GM19463 (cell line): ENCODE results near the gene ZNF423.
"Not testable (repeated sequence)": the region's sequence is repeated elsewhere in the genome, so short reads cannot be mapped to it uniquely, and the experiment has no call there.

Experiments
- ATAC-seq: cut with Tn5 transposase; IDR thresholded peaks from one replicate; pipeline ENCODE4 v1.9.1; 2021; ENCODE audit warnings: mild to moderate bottlenecking, moderate library complexity; ENCODE audit not compliant: unreplicated experiment

The ZNF423 gene

DNA sequence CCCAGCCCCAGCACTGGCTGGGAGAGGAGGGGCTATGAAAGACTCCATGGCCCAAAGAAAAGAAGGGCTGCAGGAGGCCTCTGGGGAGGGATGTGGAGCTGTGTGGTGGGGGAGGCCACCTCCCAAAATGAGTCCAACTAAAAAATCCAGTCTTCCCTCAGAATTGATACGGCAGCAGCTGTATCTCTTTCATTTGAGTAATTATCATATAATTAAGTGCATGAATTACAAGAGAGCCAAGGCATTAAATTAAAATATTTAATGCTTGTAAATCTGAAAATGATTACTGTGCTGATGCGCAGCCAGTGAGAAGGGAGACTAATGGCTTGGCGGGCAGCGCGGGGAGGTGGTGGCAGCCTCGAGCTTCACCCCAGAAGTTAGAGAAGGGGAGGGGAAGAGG, 289.5 kb downstream of the ZNF423 start:
- ATAC-seq = no peak

DNA sequence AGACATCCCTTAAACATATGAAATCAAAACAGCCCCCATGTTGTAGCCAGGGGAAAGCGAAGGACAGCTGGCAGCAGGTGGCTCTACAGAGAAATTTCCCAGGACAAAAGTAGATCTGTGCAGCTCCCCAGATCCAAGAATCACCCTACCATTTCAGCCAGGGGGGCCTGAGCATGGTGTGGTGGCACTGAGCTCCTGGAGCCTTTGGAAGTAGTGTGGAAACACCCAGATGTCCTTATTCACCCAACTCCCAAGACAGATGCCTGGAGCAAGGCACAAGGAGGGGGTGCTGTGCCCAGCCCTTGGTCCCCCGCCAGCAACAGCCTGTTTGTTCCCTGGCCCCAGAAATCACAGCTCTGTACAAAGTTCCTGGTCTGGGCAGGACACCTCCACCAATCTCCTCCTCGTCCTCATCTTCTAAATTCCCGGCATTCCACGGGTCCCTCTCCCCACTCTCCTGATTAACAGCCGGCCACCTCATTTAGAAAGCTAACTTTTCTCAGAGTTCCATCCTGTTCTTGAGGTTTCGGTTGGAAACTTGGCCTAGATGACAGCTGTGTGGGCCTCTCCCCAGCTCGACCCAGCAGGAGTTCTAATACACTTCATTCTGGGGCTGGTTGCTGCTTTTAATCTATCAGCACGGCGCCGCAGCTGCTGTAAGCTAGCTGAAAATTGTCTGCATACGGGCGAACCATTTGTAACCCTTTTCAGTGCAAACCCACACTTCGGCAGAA, 291.2 kb downstream of the ZNF423 start:
- ATAC-seq = no peak

DNA sequence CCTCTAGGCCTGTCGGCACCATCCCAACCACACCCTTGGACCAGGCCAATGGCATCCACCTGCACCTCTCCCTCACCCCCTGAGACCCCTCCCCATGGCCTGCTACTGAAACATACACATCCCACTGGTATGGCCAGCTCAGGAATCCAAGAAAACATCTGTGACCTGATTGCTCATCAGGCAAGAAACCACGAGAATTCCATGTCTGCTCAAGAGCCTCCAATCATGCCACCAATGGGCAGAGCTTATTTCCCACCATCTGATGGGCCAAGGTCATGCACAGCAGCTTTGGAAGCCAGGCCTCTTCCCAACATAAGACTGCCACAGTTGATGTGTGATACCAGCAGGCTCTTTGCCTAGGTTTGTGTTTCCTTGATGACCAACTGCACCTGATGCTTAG, 292.2 kb downstream of the ZNF423 start:
- ATAC-seq = no peak

DNA sequence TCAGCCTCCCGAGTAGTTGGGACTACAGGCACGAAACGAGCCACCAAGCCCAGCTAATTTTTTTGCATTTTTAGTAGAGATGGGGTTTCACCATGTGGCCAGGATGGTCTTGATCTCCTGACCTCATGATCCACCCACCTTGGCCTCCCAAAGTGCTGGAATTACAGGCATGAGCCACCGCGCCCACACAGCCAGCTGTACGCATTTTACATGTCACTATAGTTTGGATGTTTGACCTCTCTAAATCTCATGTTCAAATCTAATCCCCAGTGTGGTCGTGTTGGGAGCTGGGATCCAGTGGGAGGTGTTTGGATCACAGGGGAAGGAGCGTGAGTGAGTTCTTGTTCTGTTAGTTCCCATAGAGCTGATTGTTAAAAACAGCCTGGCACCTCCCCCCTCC, 293.0 kb downstream of the ZNF423 start:
- not testable (repeated sequence) for ATAC-seq

DNA sequence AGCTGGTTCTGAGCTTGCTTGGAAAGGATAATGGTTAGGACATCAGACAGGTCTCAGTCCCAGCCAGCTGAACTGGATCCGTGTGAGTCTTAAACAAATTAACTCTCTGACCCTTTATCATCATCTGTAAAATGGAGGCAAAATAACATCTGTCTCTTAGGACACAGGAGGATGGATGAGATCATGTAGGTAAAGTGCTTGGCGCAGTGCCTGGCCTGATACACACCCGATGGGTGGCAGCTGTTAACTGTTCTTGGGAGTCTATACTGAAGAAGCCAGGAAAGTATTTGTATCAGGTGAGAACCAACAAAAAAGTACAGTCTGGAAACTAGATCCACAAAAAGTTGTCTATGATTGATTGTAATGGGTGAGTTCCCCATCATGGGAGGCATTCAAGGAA, 293.7 kb downstream of the ZNF423 start:
- no peak for ATAC-seq

DNA sequence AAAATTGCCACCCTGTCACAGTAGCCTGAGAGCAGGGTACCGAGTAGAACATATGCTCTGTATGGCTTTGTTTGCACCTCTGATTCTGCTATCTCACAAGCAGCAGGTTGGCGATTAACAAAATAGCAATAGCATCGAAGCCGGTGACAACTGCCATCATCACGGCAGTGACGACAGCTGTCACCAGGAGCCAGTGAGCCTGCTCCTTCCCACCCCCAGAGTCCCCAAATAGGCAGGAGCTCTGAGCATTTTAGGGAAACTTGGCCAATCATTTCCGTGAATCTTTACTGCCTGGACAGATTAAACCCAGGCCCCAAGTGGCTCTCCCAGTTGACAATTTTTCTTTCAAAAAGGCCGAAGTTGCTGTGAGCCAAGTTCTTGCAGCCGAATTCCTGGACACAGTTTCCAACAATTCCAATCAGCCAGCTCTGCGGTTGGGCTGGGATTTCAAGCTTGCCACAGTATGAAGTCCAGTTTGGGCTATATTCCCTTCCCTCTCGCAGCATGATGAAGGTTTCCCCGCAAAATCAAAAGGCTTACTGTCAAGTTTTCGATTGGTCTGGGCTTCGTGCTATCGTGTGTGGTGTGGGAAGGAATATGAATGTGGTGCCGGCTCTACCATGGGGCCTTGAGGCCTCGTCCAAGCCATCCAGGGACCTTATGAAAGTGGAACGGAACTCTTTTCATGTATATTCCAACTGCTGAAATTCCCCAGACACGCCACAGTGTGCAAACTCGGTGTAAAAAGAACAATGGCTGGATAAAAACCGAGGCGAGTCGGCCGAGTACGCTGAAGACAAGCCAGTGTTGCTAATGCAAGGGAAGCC, 295.7 kb downstream of the ZNF423 start:
- no peak for ATAC-seq

DNA sequence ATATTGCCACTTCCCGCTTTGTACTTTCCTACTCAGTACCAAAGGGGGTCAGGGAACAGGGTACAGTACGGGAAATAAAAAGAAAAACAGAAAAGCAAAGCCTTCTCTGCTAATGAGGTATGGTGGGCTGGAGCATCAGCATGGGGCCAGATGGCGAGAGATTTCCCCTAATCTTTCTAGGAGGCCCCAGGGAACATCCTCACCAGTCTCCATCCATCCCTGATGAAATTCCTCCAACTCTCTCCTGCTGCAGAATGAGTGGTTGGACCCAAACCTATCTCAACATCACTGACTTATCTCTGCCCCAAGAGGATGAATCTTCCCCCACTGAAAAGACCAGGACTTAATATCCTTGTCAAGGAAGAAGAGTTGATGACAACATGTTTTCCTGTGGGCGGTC, 296.7 kb downstream of the ZNF423 start:
- no peak for ATAC-seq

DNA sequence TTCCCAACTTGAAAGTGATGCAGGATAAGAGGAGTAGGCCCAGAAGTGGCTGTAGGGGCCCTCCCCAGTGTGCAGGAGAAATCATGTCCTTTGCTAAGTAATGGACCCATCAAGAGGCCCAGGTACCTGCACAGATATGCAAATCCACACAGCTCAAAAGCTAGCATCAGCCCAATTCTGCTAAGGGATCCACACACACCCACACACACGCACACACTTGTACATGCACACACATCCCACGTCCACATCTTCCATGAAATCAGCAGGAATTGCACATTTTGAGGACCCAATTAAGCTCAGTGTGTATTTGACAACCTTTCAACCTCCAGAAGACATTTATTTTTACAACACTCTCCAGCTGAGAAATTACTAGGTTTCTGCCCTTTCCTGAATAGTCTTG, 297.5 kb downstream of the ZNF423 start:
- ATAC-seq = no peak

DNA sequence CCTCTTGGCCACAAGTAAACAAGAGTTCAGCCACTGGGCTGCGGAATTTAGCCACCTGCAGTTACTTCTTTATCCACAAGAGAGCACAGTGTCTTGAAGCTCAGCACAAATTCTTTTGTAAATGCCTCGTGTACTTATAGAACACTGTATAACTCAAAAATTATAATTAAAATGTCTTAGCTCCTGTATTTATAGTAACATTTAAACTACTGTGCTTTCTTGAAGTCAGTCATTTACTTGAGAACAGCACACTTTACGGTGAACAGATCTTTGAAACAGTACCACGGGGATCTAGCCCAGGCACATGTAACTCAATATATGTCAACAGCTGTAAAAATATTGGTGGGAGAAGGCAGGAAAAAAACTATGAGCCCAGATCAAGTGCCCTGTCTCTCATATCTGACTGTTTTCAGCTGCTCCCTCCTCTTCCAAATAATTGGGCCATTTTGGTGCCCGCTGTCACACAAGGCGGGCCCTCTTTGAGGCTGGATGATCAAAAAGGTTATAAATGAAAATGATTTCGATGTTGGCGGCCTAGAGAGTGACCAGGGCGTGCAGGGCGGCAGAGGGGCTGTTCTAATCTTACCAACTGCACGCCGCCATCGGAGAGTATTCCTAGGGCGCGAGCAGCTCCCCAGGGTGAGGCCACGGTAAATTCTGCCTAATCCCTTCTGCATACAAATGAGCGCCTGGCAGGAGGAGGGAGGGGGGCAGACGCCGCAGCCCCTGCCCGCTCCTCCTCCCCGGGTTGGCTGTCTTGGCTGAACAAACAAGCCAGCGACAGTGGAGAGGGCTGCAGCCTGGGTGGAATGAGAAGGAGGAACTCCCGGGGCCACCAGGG, 299.1 kb downstream of the ZNF423 start:
- ATAC-seq = no peak

DNA sequence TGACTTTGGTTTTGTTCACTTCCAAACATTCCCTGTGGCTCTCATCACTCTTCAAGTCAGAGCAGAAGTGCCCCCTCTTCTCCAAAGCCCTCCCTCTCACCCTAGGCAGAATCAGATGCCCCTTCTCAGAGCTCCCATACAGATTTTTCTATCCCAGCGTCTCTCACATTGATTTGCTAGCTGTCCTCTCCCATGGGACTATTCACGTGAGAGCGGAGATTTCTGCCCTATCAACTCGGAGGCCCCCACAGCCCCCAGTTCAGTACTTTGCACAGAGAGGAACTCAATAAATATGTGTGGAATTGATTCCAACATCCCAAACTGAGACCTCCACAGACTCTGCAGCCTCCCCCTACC, 299.7 kb downstream of the ZNF423 start:
- no peak for ATAC-seq

DNA sequence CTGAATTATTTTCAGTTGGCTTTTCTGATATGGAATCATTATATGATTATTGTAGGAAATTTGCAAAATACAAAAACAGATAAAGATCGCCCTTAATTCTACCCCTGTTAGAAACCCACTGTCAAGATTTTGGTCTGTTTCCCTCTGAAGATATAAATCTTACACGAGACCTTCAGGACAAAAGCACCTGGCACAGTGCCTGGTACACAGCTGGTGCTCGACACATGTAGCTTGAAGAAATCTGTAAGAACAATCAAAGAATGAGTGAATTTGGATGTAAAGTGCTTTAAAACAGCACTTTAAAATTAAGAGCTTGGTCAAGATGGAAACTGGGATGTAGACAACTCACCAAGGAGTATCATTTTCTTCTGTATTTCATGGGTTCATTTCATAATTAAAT, 301.2 kb downstream of the ZNF423 start:
- no peak for ATAC-seq

DNA sequence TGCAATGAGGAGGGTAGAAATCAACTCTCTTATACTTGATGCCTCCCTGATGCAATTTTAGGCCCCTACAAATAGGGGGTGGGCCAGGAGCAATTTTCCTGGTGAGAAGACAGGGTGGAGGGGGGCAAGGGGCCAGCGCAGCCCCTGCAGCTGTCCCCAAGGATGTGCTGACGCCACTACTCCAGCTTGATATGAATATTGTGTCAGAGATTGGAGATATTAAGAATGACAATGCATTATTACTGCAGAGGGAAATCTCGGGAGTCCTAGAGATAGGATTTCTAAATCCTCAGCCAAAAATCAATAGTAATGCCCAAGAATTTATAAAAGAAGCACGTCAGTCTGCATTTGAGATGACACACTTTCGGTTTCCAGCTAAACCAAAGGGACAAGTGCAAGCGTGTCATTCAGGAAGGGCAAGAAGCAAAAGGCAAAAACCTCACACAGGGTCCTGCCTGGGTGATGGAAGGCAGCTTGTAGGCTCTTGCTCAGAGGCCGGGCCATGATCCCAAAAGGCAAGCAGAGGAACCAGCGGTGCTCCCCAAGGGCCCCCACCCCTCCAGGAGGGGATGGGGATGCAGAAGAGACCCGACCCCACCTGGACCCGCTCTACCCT, 303.5 kb downstream of the ZNF423 start:
- ATAC-seq = no peak

DNA sequence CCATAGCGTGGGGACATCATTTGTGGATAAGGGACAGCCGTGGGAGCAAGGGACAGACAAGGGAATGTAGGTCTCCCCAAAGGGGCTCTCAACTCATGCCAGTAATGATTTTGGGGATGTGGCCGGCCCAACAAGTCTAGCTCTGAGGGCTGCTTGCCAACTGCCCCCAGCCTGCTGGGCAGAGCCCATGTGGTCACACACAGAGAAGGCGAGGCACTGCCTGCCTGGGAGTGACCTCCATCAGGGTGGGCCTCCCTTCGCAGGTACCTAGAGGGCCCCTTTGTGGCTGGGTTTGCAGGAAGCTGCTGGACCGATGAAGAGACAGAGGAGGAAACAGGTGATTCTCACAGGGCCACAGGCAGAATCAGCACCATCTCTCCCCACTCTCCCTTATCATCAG, 305.2 kb downstream of the ZNF423 start:
- ATAC-seq = no peak

DNA sequence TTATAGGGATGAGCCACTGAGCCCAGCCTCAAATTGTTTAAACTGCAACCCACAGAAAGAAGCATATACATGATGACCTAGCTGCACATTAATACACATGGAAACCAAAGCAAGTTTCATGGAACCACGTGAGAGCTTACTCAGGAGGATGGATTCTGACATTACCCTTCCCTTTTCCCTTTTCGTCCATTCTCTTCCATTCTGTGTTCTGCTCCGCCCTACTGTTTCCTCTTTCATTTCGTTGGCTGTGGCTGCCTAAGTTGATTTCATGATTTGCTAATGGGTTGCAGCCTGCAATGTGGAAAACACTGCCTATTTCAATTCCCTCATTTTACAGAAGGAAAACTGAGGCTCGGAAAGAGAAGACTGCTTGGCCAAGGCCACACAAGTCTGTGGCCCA, 305.8 kb downstream of the ZNF423 start:
- ATAC-seq = no peak

DNA sequence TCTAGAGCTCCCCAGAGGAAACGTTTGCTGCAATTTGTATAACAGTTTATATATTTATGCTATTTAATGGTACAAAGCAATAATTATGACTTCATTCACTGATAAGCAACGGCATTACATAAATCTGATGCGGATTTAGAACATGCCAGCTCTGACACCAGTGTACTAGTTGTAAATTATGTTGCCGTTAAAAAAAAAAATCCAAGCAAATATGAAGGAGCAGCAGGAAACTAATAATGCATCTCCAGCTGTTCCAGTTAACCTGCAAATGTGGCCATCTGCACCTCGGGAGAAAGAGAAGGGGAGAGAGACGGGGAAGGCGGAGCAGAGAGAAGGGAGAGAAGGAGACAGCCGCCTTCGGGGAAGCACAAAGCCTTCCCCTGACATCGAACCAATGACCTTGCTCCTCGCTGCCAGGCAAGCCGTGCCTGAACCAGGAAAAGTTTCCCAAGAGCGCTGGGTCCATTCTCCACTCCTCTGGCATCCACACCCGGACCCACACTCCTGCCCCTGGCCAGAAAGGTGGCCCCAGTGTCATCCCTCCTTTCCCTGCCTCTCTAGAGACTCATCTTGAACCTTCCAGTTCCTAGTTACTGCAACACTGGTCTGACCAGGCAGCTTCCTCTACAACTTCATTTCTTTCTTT, 307.5 kb downstream of the ZNF423 start:
- ATAC-seq = no peak

DNA sequence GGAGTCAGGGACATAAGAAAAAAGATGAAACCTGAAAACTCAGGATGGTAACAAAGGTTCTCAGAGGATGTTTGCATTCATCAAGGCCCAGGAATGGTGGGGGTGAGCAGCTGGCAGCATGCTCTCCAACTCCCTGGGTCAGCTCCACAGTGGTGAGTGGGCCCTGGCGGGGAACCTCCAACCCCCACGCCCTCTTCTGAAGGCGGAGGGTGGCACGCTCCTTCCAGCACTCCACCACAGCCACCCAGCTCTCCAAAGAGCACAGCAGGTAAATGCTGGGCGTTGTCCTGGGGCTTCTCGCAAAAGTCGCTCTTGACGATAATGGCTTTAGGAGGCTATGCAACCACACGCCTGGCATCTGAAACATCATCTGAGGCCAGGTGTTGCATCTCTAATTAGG, 308.5 kb downstream of the ZNF423 start:
- no peak for ATAC-seq

DNA sequence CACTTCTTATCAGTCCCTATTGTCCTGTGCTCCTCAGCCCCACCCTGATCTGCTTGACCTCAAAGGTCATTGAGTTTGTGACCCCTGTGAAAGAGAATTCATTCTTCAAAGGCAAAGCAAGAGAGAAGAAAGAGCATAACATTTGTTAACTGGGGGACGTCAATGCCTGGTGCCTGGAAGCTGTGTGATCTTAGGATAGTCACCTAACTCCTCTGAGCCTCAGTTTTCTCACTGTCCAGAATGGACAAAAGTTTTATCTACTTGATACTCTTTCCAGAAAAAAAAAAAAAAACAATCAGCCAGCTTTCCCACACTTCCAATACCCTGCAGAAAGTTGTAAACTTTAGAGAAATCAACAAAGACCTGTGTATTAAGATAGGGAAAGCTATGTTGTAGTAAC, 309.2 kb downstream of the ZNF423 start:
- no peak for ATAC-seq

DNA sequence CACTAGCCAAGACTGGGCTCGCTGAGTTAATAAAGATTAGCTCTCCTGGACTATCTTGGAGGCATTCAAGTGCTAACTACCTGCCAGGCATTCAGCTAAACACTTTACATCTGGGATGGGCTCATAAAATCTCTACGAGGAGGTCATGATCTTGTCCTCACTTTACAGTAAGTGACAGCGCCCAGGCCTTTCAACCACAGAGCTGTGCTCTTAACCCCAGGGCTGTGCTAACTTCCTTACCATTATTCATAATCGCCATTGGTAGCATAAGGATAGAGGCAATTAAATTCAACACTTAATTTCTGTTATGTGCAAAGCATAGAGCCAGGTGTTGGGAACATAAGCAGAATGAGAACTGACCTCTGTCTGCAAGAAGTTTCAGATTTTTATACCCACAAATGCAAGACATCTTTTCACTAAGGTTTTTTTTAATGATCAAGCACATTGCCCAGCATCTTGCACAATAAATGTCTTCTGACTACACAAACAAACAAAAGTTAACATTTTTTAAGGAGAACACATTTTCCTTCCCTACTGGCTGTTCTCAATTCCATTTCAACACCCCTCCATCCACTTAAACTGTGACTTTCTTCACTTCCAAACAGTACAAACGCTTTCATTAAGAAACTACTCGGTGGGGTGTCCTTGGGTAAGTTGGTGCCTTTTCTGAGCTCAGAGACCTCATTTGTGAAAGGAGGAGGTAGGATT, 310.0 kb downstream of the ZNF423 start:
- ATAC-seq = no peak

DNA sequence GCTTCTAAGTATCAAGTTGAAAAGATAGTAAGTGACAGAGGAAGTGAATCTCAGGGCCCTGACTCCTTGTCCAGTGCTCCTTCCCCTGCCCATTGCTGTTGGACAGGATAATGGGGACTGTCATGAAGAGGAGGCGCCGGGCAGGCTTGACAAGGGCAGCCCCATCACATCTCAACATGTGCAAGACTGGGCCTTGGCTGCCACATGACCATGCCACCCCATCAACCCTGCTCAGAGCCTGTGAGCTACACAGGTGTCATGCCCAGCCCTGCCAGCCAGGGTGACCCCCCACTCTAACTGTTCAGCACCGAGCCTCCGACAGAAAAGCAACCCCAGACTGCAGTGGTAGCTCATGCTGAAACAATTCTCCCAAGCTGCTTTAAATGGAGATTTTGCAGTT, 310.7 kb downstream of the ZNF423 start:
- ATAC-seq = no peak

DNA sequence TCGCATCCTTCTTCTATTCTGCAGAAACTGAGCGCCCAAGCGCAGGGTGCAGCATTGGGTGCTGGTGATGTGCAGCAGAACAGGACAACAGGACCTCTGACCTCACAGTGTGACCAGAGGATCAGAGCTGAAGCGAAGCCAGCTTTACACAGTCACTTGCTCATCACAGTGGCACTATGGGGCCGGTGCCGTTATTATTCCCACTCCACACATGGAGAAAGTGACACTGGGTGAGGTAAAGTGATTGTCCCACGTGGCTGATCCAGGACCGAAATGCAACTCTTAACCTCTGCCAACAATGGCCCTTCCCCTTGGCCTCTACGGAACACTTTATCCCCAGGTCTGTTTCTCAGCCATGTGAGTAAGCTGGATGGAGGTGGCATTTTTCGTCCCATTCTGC, 311.1 kb downstream of the ZNF423 start:
- no peak for ATAC-seq
